CD4-positive, alpha-beta T cell treated with Interleukin-1 beta for 1 hour (primary cell): ENCODE data around the gene SGCE.
"Not testable (repeated sequence)": the region's sequence is repeated elsewhere in the genome, so short reads cannot be mapped to it uniquely, and the experiment has no call there.

ENCODE experiments used
- DNase-seq, 2 donors: peaks; one replicate each; pipeline ENCODE4 v3.0.0-alpha.2; 2020 to 2022

Gene SGCE, protein sequence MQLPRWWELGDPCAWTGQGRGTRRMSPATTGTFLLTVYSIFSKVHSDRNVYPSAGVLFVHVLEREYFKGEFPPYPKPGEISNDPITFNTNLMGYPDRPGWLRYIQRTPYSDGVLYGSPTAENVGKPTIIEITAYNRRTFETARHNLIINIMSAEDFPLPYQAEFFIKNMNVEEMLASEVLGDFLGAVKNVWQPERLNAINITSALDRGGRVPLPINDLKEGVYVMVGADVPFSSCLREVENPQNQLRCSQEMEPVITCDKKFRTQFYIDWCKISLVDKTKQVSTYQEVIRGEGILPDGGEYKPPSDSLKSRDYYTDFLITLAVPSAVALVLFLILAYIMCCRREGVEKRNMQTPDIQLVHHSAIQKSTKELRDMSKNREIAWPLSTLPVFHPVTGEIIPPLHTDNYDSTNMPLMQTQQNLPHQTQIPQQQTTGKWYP

DNA sequence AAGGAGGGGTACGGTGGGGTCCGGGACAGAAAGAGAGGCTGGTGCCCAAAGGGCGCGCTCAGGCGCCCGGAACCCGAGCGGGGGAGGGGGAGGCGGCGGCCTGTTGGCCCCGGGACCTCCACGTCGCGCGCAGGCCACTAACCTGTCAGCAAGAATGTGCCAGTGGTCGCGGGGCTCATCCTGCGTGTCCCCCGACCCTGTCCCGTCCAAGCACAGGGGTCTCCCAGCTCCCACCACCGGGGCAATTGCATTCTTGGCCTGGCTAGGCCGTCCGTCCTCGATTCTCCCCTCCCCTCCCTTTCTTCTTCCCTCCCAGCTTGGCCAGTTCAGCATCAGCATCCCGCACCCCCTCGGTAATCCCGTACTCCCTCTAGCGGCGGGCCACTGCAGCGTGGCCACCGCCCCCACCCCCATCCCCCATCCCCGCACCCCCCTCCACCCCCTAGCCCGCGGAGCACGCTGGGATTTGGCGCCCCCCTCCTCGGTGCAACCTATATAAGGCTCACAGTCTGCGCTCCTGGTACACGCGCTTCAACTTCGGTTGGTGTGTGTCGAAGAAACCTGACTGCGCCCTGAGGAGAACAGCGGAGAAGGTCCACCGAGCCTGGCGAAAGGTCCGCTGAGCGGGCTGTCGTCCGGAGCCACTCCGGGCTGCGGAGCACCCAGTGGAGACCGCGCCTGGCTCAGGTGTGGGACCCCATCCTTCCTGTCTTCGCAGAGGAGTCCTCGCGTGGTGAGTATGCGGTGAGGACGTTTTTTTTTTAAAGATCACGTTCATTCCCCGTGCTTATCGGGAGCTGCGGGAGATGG, at the start of gene SGCE:
Gene SGCE, minus strand, starts transcription at position 286 of the 810 bp plus-strand sequence. Its CDS starts 35 bp downstream, at position 251.
- DNase-seq, result peak; percentile 53 to 60

DNA sequence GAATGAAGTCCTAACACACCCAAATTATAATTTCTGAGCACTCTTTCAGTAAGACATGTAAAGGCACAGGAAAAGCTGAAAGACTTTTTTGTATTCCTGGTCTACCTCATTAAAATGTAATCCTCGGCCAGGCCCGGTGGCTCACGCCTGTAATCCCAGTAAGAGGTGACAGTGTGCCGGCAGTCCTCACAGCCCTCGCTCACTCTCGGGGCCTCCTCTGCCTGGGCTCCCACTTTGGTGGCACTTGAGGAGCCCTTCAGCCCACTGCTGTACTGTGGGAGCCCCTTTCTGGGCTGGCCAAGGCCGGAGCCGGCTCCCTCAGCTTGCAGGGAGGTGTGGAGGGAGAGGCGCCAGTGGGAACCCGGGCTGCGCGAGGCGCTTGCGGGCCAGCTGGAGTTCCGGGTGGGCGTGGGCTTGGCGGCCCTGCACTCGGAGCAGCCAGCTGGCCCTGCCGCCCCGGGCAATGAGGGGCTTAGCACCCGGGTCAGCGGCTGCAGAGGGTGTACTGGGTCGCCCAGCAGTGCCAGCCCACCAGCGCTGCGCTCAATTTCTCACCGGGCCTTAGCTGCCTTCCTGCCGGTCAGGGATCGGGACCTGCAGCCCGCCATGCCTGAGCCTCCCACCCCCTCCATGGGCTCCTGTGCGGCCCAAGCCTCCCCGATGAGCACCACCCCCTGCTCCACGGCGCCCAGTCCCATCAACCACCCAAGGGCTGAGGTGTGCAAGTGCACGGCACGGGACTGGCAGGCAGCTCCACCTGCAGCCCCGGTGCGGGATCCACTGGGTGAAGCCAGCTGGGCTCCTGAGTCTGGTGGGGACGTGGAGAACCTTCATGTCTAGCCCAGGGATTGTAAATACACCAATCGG, 49.5 kb upstream of the SGCE start:
- DNase-seq, result not testable (repeated sequence)

GRCh38 chr7:94701555-94701973, 45.6 kb upstream of the SGCE start:
- DNase-seq, result no peak

- DNase-seq, result no peak
Observed at GRCh38 chr7:94700926-94701554, 45.1 kb upstream of the SGCE start.

DNA sequence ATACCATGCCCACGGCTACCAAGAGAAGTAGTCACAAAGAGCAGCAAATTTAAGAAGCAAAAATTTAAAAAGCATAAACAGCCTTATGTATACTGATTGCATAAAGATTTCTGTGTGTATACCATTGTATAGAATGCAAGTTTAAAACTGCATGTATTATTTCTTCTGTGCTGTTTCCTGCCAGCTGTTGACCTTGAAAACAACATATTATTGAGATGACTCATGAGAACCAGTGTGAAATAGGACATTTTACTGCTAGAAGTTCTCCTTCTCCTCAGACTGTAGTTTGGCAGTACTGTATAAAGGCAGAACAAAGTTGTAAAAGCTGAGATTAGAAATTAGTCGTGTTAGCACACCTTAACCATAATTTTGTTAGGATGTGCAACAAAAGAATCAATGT, 42.3 kb upstream of the SGCE start:
- no peak for DNase-seq

DNA sequence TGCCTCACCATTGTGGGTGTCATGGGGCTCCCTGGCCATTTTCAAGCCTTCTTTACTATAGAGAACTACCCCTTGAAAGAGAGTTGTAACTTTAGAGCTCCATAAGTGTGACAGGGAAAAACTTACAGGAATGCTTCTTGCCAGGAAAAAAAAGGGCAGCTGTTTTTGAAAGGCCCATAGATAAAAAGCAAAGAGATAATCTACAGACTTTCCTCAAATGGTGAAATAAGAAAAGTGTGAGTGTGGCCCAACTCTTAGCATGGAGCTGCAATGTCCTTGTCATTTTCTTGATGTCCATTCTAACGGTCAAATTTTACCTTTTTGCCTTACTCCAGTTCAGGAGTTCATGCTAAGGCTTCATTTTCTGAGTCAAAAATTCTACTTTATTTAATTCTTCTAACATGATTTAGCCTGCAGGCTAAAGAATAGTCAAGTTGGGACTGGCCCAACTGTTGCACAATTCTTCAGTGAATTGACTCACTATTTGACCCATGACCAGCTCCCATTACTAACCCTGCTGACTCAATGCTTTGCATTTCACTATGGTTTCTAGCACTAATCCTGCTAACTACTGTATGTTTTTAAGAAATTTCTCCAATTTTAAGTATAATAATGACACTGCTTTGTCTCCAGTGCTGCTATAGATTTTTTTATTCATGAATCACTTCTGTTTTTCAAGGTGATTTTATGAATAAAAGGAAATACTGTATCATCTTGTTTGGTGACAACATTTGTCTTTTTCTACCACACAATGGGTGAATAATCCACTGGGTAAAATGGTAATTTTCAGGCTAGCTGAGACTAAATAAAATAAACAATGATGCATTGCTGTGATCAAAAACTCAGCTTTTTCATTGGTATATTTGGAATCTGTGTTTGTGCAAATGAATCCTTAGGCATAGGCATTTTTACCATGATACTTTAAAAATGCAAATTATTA, 41.4 kb upstream of the SGCE start:
- DNase-seq, result no peak

DNA sequence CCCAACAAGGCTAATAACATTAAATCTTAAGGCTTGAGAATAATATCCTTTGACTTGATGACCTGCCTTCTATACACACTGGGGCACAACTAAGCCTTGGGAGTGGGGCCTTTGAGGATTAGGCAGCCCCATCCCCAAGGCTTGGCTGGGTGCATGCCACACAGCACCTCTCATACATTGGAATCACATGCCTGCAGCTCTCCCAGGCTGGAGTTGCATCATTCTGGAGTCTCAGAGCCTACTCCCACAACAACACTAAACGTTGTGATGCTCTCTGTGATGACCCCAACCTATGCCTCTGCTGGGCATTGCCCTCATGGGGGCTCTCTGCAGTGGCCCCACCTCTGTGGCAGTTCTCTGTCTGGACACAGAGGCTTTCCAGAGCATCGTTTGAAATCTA, 31.9 kb upstream of the SGCE start:
- no peak for DNase-seq

GRCh38 chr7:94687076-94687475, 31.1 kb upstream of the SGCE start:
- no peak for DNase-seq

- no peak for DNase-seq
Observed at GRCh38 chr7:94683066-94683465, 27.1 kb upstream of the SGCE start.

DNA sequence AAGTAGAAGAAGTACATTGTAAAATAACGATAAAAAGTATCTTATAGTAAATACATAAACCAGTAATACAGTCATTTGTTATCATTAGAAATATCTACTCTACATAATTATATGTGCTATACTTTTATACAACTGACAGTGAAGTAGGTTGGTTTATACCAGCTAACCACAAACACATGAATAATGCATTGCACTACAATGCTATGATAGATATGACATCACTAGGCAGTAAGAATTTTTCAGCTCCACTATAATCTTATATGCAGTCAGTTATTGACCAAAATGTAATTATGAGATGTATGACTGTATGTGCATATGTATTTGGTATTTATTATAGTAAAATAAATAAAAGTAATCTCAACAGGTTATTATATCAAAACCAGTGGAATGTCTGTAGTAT, 23.4 kb upstream of the SGCE start:
- no peak for DNase-seq

- DNase-seq, result no peak
Observed at GRCh38 chr7:94676431-94676830, 20.5 kb upstream of the SGCE start.

DNA sequence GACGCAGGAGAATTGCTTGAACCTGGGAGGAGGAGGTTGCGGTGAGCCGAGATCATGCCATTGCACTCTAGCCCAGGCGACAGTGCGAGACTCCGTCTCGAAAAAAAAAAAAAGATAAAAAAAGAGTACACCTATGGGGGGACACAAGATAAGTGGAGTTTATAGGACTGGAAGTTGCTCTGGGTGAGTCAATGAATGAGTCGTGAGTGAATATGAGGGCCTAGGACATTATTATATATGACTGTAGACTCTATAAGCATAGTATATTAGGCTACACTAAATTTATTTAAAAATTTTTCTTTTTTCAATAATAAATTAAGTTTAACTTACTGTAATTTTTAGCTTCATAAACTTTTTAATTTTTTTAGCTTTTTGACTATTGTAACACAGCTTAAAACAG, 19.4 kb upstream of the SGCE start:
- DNase-seq, result no peak

DNA sequence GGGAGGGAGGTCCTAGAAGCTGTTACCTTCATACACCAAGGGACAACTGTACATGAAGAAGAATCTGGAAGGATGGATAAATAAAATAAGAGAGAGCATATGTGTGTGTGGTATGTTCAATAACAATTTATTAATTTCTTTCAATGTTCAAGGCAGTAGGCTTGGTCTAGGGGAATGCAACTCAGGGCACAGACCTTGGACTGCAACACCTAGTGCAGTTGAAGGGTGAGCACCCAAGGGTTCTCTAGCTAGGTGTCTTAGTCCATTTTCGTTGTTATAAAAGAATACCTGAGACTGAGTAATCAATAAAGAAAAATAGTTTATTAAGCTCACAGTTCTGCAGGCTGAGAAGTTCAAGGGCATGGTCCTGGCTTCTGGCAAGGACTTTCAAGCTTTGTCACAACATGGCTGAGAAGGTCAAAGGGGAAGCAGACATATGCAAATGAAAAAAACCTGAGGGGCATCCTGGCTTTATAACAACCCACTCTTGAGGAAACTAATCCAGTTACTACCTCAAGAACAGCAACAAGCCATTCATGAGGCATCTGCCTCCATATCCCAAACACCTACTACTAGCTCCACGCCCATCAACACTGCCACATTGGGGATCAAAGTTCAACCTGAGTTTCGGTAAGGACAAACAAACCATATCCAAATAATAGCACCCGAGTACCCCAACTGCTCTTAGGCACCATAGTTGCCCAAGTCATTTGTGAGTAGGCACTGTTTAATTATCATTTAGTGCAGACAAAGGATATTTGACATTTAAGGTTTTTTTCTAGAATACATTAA, 15.7 kb upstream of the SGCE start:
- DNase-seq, result no peak

DNA sequence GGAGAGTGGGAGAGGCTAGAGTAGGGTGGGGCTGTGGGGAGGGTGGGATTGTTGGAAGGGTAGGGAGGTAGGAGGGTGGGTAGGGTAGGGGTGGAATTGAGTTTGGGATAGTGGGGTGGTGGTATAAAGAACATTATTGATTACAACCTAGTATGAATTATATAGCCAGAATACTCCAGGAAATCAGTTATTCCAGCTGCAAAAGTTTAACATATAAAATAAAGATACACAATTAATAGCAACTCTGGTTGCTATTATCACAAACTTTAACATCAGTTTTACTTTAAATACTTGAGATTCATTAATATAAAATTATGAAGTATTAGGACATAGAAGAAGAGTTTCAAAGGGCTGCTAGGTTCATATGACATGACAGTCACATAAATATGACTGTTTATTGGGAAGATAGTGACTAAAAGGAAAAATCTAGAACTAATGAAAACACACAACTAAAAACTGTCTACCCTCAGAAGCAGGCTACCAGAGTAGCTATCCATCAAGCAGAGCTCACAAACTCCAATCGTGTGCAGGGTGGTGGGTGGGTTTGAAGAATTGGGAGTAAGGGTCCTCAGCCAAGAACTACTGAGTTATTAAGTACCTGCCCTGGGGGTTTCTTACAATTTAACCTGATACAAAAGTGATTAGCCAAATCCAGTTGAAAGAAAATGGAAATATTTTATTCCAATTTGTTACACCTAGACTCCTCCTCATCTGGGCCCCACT, 14.0 kb upstream of the SGCE start:
- no peak for DNase-seq

DNA sequence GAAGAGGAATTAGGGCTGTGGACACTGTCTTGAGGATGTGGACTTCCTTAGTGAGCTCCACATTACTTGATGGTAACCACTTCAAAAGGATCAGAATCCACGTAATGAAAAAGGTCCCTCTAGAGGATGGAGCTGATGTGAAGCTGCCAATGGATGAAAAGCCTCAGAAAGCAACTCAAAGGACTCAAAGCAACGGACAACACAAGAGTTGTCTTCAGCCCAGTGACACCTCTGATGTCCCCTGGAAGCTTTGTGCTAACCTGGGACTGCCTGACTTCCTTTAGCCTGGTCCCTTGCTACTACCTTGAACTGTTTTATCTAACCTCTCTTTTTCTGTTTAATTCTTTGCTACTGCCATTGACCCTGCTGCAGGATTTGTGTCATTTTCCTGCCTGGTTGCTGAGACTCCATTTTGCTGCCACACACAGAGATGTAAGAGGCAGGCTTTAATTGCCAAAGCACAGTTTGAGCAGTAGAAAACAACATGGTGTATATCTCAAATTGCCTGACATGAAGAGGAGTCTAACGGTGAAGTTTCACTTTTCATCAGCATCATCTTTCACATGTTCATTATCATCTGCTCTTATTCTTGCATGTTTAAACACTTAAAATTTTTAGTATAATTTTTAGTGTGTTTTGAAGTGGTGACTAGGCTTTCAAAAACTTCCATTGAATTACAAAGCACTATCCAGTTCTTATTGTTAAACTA, 11.1 kb upstream of the SGCE start:
- no peak for DNase-seq

DNA sequence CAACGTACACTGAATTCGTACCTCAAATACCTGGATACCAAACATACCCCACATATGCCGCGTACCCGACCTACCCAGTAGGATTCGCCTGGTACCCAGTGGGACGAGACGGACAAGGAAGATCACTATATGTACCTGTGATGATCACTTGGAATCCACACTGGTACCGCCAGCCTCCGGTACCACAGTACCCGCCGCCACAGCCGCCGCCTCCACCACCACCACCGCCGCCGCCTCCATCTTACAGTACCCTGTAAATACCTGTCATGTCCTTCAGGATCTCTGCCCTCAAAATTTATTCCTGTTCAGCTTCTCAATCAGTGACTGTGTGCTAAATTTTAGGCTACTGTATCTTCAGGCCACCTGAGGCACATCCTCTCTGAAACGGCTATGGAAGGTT, 9.5 kb upstream of the SGCE start:
- no peak for DNase-seq

- no peak for DNase-seq
Observed at GRCh38 chr7:94664023-94664422, 8.1 kb upstream of the SGCE start.

DNA sequence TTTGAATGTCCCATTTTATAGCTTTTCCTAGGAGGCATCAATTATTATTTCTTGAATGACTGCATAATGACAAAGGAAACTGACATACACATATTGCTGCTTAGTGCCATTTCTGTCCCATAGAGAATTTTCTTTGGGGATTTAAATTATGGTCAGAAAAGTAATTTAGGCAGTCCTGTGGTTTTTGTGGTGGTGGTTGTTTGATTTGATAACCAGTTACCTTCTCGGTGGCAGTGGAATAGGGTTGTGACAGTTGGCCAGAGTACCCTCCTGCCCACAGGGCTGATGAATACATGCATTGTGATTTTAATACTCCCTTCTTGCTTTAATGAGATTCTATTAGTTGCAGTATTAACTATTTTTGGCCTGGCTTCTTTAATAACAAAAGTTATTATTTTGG, 6.6 kb upstream of the SGCE start:
- DNase-seq, result no peak

- DNase-seq, result no peak
Observed at GRCh38 chr7:94660006-94660405, 4.1 kb upstream of the SGCE start.
